NCI-H82 treated with DMSO at 0.1 percent for 48 hours (cell line): ENCODE measurements around the gene JRKL.

Source experiments
- DNase-seq: peaks from one replicate; lab custom pipeline; 2025; ENCODE audit not compliant: unreplicated experiment; lab: John Stamatoyannopoulos, UW

The JRKL gene

GRCh38 chr11:96389720-96390487 lies at the start of gene JRKL, which contains the start of gene CCDC82:
Gene JRKL, plus strand, starts transcription at chr11:96390013. Its CDS starts 637 bp downstream, at chr11:96390650.
Gene CCDC82, minus strand, starts transcription at chr11:96389912. Its CDS starts 5,165 bp downstream, at chr11:96384747.
- peak; percentile 64 for DNase-seq

GRCh38 chr11:96340555-96340885 lies 49.3 kb upstream of the JRKL start:
- no peak for DNase-seq

- no peak for DNase-seq
Observed at GRCh38 chr11:96341211-96342013, 48.4 kb upstream of the JRKL start.

- DNase-seq = peak; percentile 69
Observed at GRCh38 chr11:96342014-96342960, 47.5 kb upstream of the JRKL start.

- peak; percentile 76 for DNase-seq
Observed at GRCh38 chr11:96342961-96343711, 46.7 kb upstream of the JRKL start, which contains the start of gene MAML2. Gene MAML2, minus strand, starts transcription at chr11:96343195. Its CDS starts 1,300 bp downstream, at chr11:96341895.

- DNase-seq = no peak
Observed at GRCh38 chr11:96356848-96357247, 33.0 kb upstream of the JRKL start.

GRCh38 chr11:96357794-96358193 lies 32.0 kb upstream of the JRKL start:
- DNase-seq = no peak

GRCh38 chr11:96358321-96358720 lies 31.5 kb upstream of the JRKL start:
- DNase-seq = no peak

- no peak for DNase-seq
Observed at GRCh38 chr11:96361778-96362177, 28.0 kb upstream of the JRKL start.

GRCh38 chr11:96365493-96365892 lies 24.3 kb upstream of the JRKL start:
- no peak for DNase-seq

GRCh38 chr11:96366024-96366423 lies 23.8 kb upstream of the JRKL start:
- no peak for DNase-seq

GRCh38 chr11:96367342-96367741 lies 22.5 kb upstream of the JRKL start:
- no peak for DNase-seq

- no peak for DNase-seq
Observed at GRCh38 chr11:96373826-96374225, 16.0 kb upstream of the JRKL start.

GRCh38 chr11:96376796-96377195 lies 13.0 kb upstream of the JRKL start:
- no peak for DNase-seq

- DNase-seq = no peak
Observed at GRCh38 chr11:96384156-96384555, 5.7 kb upstream of the JRKL start.

GRCh38 chr11:96385187-96385586 lies 4.6 kb upstream of the JRKL start:
- no peak for DNase-seq

- DNase-seq = no peak
Observed at GRCh38 chr11:96388891-96389719, 708 bp upstream of the JRKL start.

- DNase-seq = no peak
Observed at GRCh38 chr11:96390488-96390792, 627 bp downstream of the JRKL start.

- DNase-seq = no peak
Observed at GRCh38 chr11:96391698-96392307, 2.0 kb downstream of the JRKL start.
